Spleen (tissue), 7 donors: ENCODE measurements around the gene CCDC141.

Experiments
- POLR2A ChIP-seq, 3 donors: fragments of 450-650 bp; IDR thresholded peaks; one replicate each; pipeline ENCODE4 v1.5.1; 2017; ENCODE audit warnings: antibody characterized with exemption in 3 of 3, mild to moderate bottlenecking in 1 of 3
- TF ChIP-seq, protein P1 (sequence below), 11 experiments: fragments of 200-600 bp in 7 of 11; fragments of 450-650 bp in 4 of 11; sonication (generic) in 4 of 11; IDR thresholded peaks in 8 of 11; conservative IDR thresholded peaks in 3 of 11; 1 replicate in 7 of 11; 2 replicates in 4 of 11; pipeline versions ENCODE4 v1.4.0 to v1.8.0; 2016 to 2021; ENCODE audit warnings: antibody characterized with exemption in 11 of 11, inconsistent platforms in 4 of 11, mild to moderate bottlenecking in 1 of 11
- donor health status: DM: no; HTN: no; CAD: no; lungs with moderate emphysema.
- donor health status: DM: no; HTN: no; CAD: no.
- donor health status: DM: no; HTN: no; CAD: no.

DNA sequence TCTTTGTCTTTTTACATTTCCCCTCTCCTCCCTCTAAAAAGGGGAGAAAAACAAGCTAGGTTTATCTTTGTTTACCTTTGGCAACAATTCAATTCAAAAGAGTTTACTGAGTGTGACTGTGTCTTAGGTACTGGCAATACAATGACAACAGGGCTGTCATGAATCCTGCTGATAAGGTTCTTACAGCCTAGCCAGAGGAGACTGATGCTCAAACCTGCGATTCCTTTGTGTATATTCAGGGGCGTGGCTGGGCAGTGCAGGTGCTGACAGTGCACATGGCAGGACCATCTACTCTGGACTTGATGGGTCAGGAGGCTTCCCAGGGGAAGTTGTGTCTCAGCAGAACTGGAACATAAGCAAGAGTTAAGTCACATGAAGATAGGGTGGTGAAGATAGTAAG, 219.5 kb downstream of the CCDC141 start:
- TF ChIP-seq, protein P1, sequence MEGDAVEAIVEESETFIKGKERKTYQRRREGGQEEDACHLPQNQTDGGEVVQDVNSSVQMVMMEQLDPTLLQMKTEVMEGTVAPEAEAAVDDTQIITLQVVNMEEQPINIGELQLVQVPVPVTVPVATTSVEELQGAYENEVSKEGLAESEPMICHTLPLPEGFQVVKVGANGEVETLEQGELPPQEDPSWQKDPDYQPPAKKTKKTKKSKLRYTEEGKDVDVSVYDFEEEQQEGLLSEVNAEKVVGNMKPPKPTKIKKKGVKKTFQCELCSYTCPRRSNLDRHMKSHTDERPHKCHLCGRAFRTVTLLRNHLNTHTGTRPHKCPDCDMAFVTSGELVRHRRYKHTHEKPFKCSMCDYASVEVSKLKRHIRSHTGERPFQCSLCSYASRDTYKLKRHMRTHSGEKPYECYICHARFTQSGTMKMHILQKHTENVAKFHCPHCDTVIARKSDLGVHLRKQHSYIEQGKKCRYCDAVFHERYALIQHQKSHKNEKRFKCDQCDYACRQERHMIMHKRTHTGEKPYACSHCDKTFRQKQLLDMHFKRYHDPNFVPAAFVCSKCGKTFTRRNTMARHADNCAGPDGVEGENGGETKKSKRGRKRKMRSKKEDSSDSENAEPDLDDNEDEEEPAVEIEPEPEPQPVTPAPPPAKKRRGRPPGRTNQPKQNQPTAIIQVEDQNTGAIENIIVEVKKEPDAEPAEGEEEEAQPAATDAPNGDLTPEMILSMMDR (IDR thresholded peaks at IDR 0.05 in 8 of 11, conservative IDR thresholded peaks at IDR 0.05 in 3 of 11) = no peak
- TF ChIP-seq POLR2A (IDR thresholded peaks at IDR 0.05) = no peak
